T-helper 2 cell treated with Interferon-gamma antibody and Interleukin-4, amounts not matched to agents 5 μg/mL and 100 μg/mL, for 36 hours (primary cell): ENCODE results near the gene VTI1A.

Experiments
- DNase-seq: peaks from one replicate; pipeline ENCODE4 v3.0.0; 2021; ENCODE audit warnings: low spot score
- H3K27ac Mint-ChIP-seq: one replicate; pipeline ENCODE4 v1.8.0; 2021; ENCODE audit warnings: mild to moderate bottlenecking, mixed read lengths
- H3K27me3 Mint-ChIP-seq: one replicate; pipeline ENCODE4 v1.8.0; 2021; ENCODE audit warnings: low read depth, mixed read lengths
- H3K36me3 Mint-ChIP-seq: one replicate; pipeline ENCODE4 v1.8.0; 2021; ENCODE audit warnings: low read depth, mixed read lengths
- H3K4me1 Mint-ChIP-seq: one replicate; pipeline ENCODE4 v1.8.0; 2021; ENCODE audit warnings: low read depth, mixed read lengths
- H3K4me3 Mint-ChIP-seq: one replicate; pipeline ENCODE4 v1.8.0; 2022; ENCODE audit warnings: mild to moderate bottlenecking, moderate library complexity, mixed read lengths
- H3K9me3 Mint-ChIP-seq: one replicate; pipeline ENCODE4 v1.8.0; 2021; ENCODE audit warnings: mixed read lengths

VTI1A gene

GRCh38 chr10:112816891-112817290 is 369.9 kb downstream of the VTI1A start:
- peaks cover 35% of the 10 kb centered on the region for H3K4me1 Mint-ChIP-seq
- no peak overlapping the region for H3K4me3 Mint-ChIP-seq
- peaks cover 3% of the 10 kb centered on the region for H3K36me3 Mint-ChIP-seq

GRCh38 chr10:112817981-112818777 is 371.2 kb downstream of the VTI1A start:
- H3K36me3 Mint-ChIP-seq = peaks cover 3% of the 10 kb centered on the region
- no peaks in the 10 kb centered on the region for H3K27me3 Mint-ChIP-seq
- no peaks in the 10 kb centered on the region for H3K9me3 Mint-ChIP-seq
- H3K4me3 Mint-ChIP-seq = no peak overlapping the region
- DNase-seq = no peak
- H3K27ac Mint-ChIP-seq = no peak overlapping the region
- H3K4me1 Mint-ChIP-seq = peaks cover 28% of the 10 kb centered on the region

More at GRCh38 chr10:112816891-112817290, 369.9 kb downstream of the VTI1A start:
- DNase-seq = no peak
- Mint-ChIP-seq H3K27me3 (no peaks in the 10 kb centered on the region), H3K27ac (no peak overlapping the region), H3K9me3 (no peaks in the 10 kb centered on the region)

GRCh38 chr10:112819231-112819630 is 372.2 kb downstream of the VTI1A start:
- no peak overlapping the region for H3K27ac Mint-ChIP-seq
- H3K4me1 Mint-ChIP-seq = peaks cover 17% of the 10 kb centered on the region
- H3K4me3 Mint-ChIP-seq = no peak overlapping the region
- H3K27me3 Mint-ChIP-seq = no peaks in the 10 kb centered on the region
- no peak for DNase-seq
- H3K36me3 Mint-ChIP-seq = peaks cover 3% of the 10 kb centered on the region
- H3K9me3 Mint-ChIP-seq = no peaks in the 10 kb centered on the region

GRCh38 chr10:112820320-112820719 is 373.3 kb downstream of the VTI1A start:
- peaks cover 3% of the 10 kb centered on the region for H3K36me3 Mint-ChIP-seq
- no peaks in the 10 kb centered on the region for H3K9me3 Mint-ChIP-seq
- no peaks in the 10 kb centered on the region for H3K27me3 Mint-ChIP-seq
- no peak overlapping the region for H3K27ac Mint-ChIP-seq
- DNase-seq = no peak
- H3K4me3 Mint-ChIP-seq = no peak overlapping the region
- H3K4me1 Mint-ChIP-seq = peaks cover 8% of the 10 kb centered on the region

GRCh38 chr10:112821038-112821437 is 374.0 kb downstream of the VTI1A start:
- Mint-ChIP-seq H3K9me3 (no peaks in the 10 kb centered on the region), H3K27me3 (no peaks in the 10 kb centered on the region), H3K27ac (no peak overlapping the region), H3K36me3 (peaks cover 1% of the 10 kb centered on the region), H3K4me3 (no peak overlapping the region), H3K4me1 (peaks cover 1% of the 10 kb centered on the region)
- no peak for DNase-seq

GRCh38 chr10:112821663-112822062 is 374.6 kb downstream of the VTI1A start:
- Mint-ChIP-seq H3K36me3 (no peaks in the 10 kb centered on the region), H3K4me3 (no peak overlapping the region), H3K9me3 (no peaks in the 10 kb centered on the region), H3K27me3 (no peaks in the 10 kb centered on the region), H3K27ac (no peak overlapping the region), H3K4me1 (no peaks in the 10 kb centered on the region)
- DNase-seq = no peak

GRCh38 chr10:112823007-112823406 is 376.0 kb downstream of the VTI1A start:
- no peaks in the 10 kb centered on the region for H3K36me3 Mint-ChIP-seq
- H3K27ac Mint-ChIP-seq = no peak overlapping the region
- no peak overlapping the region for H3K4me3 Mint-ChIP-seq
- H3K4me1 Mint-ChIP-seq = no peaks in the 10 kb centered on the region
- DNase-seq = no peak
- no peaks in the 10 kb centered on the region for H3K27me3 Mint-ChIP-seq
- H3K9me3 Mint-ChIP-seq = no peaks in the 10 kb centered on the region

GRCh38 chr10:112823604-112824003 is 376.6 kb downstream of the VTI1A start:
- Mint-ChIP-seq H3K27me3 (no peaks in the 10 kb centered on the region), H3K36me3 (no peaks in the 10 kb centered on the region), H3K9me3 (no peaks in the 10 kb centered on the region), H3K4me3 (no peak overlapping the region), H3K27ac (no peak overlapping the region), H3K4me1 (no peaks in the 10 kb centered on the region)
- DNase-seq = no peak

GRCh38 chr10:112826018-112826697 is 379.1 kb downstream of the VTI1A start:
- DNase-seq = no peak
- H3K27ac Mint-ChIP-seq = no peak overlapping the region
- no peaks in the 10 kb centered on the region for H3K4me1 Mint-ChIP-seq
- H3K9me3 Mint-ChIP-seq = no peaks in the 10 kb centered on the region
- H3K4me3 Mint-ChIP-seq = no peak overlapping the region
- no peaks in the 10 kb centered on the region for H3K27me3 Mint-ChIP-seq
- no peaks in the 10 kb centered on the region for H3K36me3 Mint-ChIP-seq

GRCh38 chr10:112827086-112827485 is 380.1 kb downstream of the VTI1A start:
- no peak overlapping the region for H3K4me3 Mint-ChIP-seq
- H3K27me3 Mint-ChIP-seq = no peaks in the 10 kb centered on the region
- H3K4me1 Mint-ChIP-seq = no peaks in the 10 kb centered on the region
- no peak overlapping the region for H3K27ac Mint-ChIP-seq
- H3K36me3 Mint-ChIP-seq = no peaks in the 10 kb centered on the region
- H3K9me3 Mint-ChIP-seq = no peaks in the 10 kb centered on the region
- DNase-seq = no peak

GRCh38 chr10:112827951-112828350 is 380.9 kb downstream of the VTI1A start:
- no peak overlapping the region for H3K27ac Mint-ChIP-seq
- no peaks in the 10 kb centered on the region for H3K36me3 Mint-ChIP-seq
- no peaks in the 10 kb centered on the region for H3K4me1 Mint-ChIP-seq
- DNase-seq = no peak
- no peak overlapping the region for H3K4me3 Mint-ChIP-seq
- no peaks in the 10 kb centered on the region for H3K27me3 Mint-ChIP-seq
- no peaks in the 10 kb centered on the region for H3K9me3 Mint-ChIP-seq

GRCh38 chr10:112831859-112832258 is 384.8 kb downstream of the VTI1A start:
- no peak overlapping the region for H3K27ac Mint-ChIP-seq
- no peaks in the 10 kb centered on the region for H3K4me1 Mint-ChIP-seq
- no peaks in the 10 kb centered on the region for H3K9me3 Mint-ChIP-seq
- no peak for DNase-seq
- H3K27me3 Mint-ChIP-seq = no peaks in the 10 kb centered on the region
- H3K36me3 Mint-ChIP-seq = no peaks in the 10 kb centered on the region
- no peak overlapping the region for H3K4me3 Mint-ChIP-seq

- H3K27me3 Mint-ChIP-seq = no peaks in the 10 kb centered on the region
- H3K4me1 Mint-ChIP-seq = no peaks in the 10 kb centered on the region
- no peak overlapping the region for H3K4me3 Mint-ChIP-seq
- H3K27ac Mint-ChIP-seq = no peak overlapping the region
- H3K9me3 Mint-ChIP-seq = no peaks in the 10 kb centered on the region
- no peaks in the 10 kb centered on the region for H3K36me3 Mint-ChIP-seq
- no peak for DNase-seq
These were observed 385.4 kb downstream of the VTI1A start for GRCh38 chr10:112832361-112832878.

- Mint-ChIP-seq H3K4me3 (no peak overlapping the region), H3K27me3 (no peaks in the 10 kb centered on the region), H3K36me3 (no peaks in the 10 kb centered on the region), H3K4me1 (no peaks in the 10 kb centered on the region), H3K27ac (no peak overlapping the region), H3K9me3 (no peaks in the 10 kb centered on the region)
- no peak for DNase-seq
These were observed 385.9 kb downstream of the VTI1A start for GRCh38 chr10:112832959-112833358.
